ENCODE data around the gene SH3BP2. TPM values are rescaled to one million over a fixed set of nuclear protein-coding genes. Genes with fewer than 3 reads are reported as not detected.

The SH3BP2 gene
- total RNA-seq, 1 donor from 2014 or later = 79.0 TPM

GRCh38 chr4:2867758-2868491, 75.0 kb downstream of the SH3BP2 start:
- peak overlapping the region; percentile 84 for H3K27ac Mint-ChIP-seq
- H3K4me3 Mint-ChIP-seq = peak overlapping the region; percentile 49
- peaks cover 58% of the 10 kb centered on the region for H3K4me1 Mint-ChIP-seq
- H3K27me3 Mint-ChIP-seq (ENCODE audit: low read depth) = no peaks in the 10 kb centered on the region
- no peaks in the 10 kb centered on the region for H3K36me3 Mint-ChIP-seq
- no peaks in the 10 kb centered on the region for H3K9me3 Mint-ChIP-seq
- DNase-seq (ENCODE audit: low spot score in 2 of 2, unreplicated experiment in 2 of 2) = no peak
- TF ChIP-seq CTCF (IDR thresholded peaks at IDR 0.05; ENCODE audit: unreplicated experiment) = no peak

- Mint-ChIP-seq H3K36me3 (no peaks in the 10 kb centered on the region), H3K9me3 (no peaks in the 10 kb centered on the region), H3K27me3 (ENCODE audit: low read depth) (no peaks in the 10 kb centered on the region), H3K4me3 (peak overlapping the region; percentile 44), H3K27ac (peak overlapping the region; percentile 84), H3K4me1 (peaks cover 65% of the 10 kb centered on the region)
- no peak for TF ChIP-seq CTCF (IDR thresholded peaks at IDR 0.05; ENCODE audit: unreplicated experiment)
- DNase-seq (ENCODE audit: low spot score in 2 of 2, unreplicated experiment in 2 of 2) = no peak
These were observed 76.1 kb downstream of the SH3BP2 start for GRCh38 chr4:2868877-2869487.

GRCh38 chr4:2869659-2870058, 76.8 kb downstream of the SH3BP2 start:
- H3K4me3 Mint-ChIP-seq = no peak overlapping the region
- H3K9me3 Mint-ChIP-seq = no peaks in the 10 kb centered on the region
- no peak for DNase-seq (ENCODE audit: low spot score in 2 of 2, unreplicated experiment in 2 of 2)
- no peaks in the 10 kb centered on the region for H3K27me3 Mint-ChIP-seq (ENCODE audit: low read depth)
- H3K27ac Mint-ChIP-seq = peak overlapping the region; percentile 21
- peaks cover 67% of the 10 kb centered on the region for H3K4me1 Mint-ChIP-seq
- no peaks in the 10 kb centered on the region for H3K36me3 Mint-ChIP-seq
- no peak for TF ChIP-seq CTCF (IDR thresholded peaks at IDR 0.05; ENCODE audit: unreplicated experiment)

GRCh38 chr4:2870082-2870481, 77.2 kb downstream of the SH3BP2 start:
- DNase-seq (ENCODE audit: low spot score in 2 of 2, unreplicated experiment in 2 of 2) = no peak
- H3K9me3 Mint-ChIP-seq = no peaks in the 10 kb centered on the region
- H3K4me1 Mint-ChIP-seq = peaks cover 64% of the 10 kb centered on the region
- no peak overlapping the region for H3K4me3 Mint-ChIP-seq
- no peaks in the 10 kb centered on the region for H3K27me3 Mint-ChIP-seq (ENCODE audit: low read depth)
- TF ChIP-seq CTCF (IDR thresholded peaks at IDR 0.05; ENCODE audit: unreplicated experiment) = no peak
- peak overlapping the region; percentile 21 for H3K27ac Mint-ChIP-seq
- no peaks in the 10 kb centered on the region for H3K36me3 Mint-ChIP-seq

- no peak for TF ChIP-seq CTCF (IDR thresholded peaks at IDR 0.05; ENCODE audit: unreplicated experiment)
- Mint-ChIP-seq H3K4me1 (peaks cover 51% of the 10 kb centered on the region), H3K27ac (no peak overlapping the region), H3K9me3 (no peaks in the 10 kb centered on the region), H3K4me3 (no peak overlapping the region), H3K36me3 (peaks cover 7% of the 10 kb centered on the region), H3K27me3 (ENCODE audit: low read depth) (no peaks in the 10 kb centered on the region)
- DNase-seq (ENCODE audit: low spot score in 2 of 2, unreplicated experiment in 2 of 2) = no peak
These were observed 78.6 kb downstream of the SH3BP2 start for GRCh38 chr4:2871466-2871865.

Measured in mesothelial cell of epicardium (in vitro differentiated cells).